MCF 10A (cell line): ENCODE data around the gene MAP3K4. TPM values are rescaled to one million over a fixed set of nuclear protein-coding genes. Genes with fewer than 3 reads are reported as not detected.

Experiments used
- BruUV-seq: library from RNA; stranded (reverse); fragments of 400-500 nt; replicated peaks from 2 replicates; lab custom pipeline; 2021; lab: Mats Ljungman, UMichigan
- CTCF ChIA-PET: fragments of 300-600 bp; sonication (Branson Sonifier 250); formaldehyde crosslinking; extraction: SDS; loops from one replicate; lab custom pipeline; 2021; ENCODE audit warnings: antibody characterized with exemption, inconsistent platforms; lab: Yijun Ruan, JAX
- POLR2A ChIA-PET: fragments of 300-600, 350-650 bp; sonication (Branson Sonifier 250); formaldehyde crosslinking; extraction: SDS; loops from one replicate; lab custom pipeline; 2020; ENCODE audit warnings: antibody characterized with exemption, inconsistent platforms; lab: Yijun Ruan, JAX
- DNase-seq: peaks from one replicate; pipeline ENCODE4 v3.0.0-alpha.2; 2018; ENCODE audit not compliant: unreplicated experiment
- H3K27ac Mint-ChIP-seq: one replicate; pipeline ENCODE4 v1.8.0; 2022; ENCODE audit warnings: mild to moderate bottlenecking, low read depth, mixed read lengths; ENCODE audit not compliant: unreplicated experiment
- H3K27me3 Mint-ChIP-seq: one replicate; pipeline ENCODE4 v1.8.0; 2022; ENCODE audit warnings: mixed read lengths; ENCODE audit not compliant: insufficient read depth, unreplicated experiment
- H3K36me3 Mint-ChIP-seq: one replicate; pipeline ENCODE4 v1.8.0; 2022; ENCODE audit warnings: mild to moderate bottlenecking, moderate library complexity, mixed read lengths; ENCODE audit not compliant: insufficient read depth, unreplicated experiment
- H3K4me1 Mint-ChIP-seq: one replicate; pipeline ENCODE4 v1.8.0; 2022; ENCODE audit warnings: mixed read lengths; ENCODE audit not compliant: insufficient read depth, unreplicated experiment
- H3K4me3 Mint-ChIP-seq: one replicate; pipeline ENCODE4 v1.8.0; 2022; ENCODE audit warnings: mild to moderate bottlenecking, moderate library complexity, mixed read lengths; ENCODE audit not compliant: unreplicated experiment
- H3K9me3 Mint-ChIP-seq: one replicate; pipeline ENCODE4 v1.8.0; 2022; ENCODE audit warnings: mixed read lengths; ENCODE audit not compliant: unreplicated experiment
- intact Hi-C: fragments of 100-400 bp; cut with micrococcal nuclease; formaldehyde crosslinking; loops from 2 replicates; pipeline ENCODE4 v1.14.1; 2022
- total RNA-seq: library from RNA; stranded (reverse); gene quantifications from 2 replicates; pipeline ENCODE4 v1.2.3, GENCODE V29; 2022
- TF ChIP-seq, protein P1 (sequence below): fragments of 200-600 bp; IDR thresholded peaks from one replicate; pipeline ENCODE4 v1.8.0; 2022; ENCODE audit warnings: antibody characterized with exemption, mild to moderate bottlenecking; ENCODE audit not compliant: unreplicated experiment

MAP3K4 gene
- total RNA-seq, 1 experiment from 2014 or later, result 38.7 TPM

DNA sequence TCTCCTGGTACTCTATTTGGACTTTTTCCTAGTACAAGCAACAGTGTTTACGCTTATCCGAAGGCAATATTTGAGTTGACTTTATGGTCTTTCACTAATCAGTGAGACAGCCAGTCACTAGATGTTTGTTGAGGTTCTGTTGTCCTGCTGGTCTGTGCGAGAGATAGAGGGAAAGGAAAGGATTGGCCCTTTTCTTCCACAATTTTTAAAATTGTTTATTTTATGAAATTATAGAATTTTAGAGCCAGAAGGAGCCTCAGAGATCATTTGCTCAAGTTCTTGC is 44.4 kb downstream of the MAP3K4 start:
- no TSS peak for BruUV-seq
- TF ChIP-seq, protein P1, sequence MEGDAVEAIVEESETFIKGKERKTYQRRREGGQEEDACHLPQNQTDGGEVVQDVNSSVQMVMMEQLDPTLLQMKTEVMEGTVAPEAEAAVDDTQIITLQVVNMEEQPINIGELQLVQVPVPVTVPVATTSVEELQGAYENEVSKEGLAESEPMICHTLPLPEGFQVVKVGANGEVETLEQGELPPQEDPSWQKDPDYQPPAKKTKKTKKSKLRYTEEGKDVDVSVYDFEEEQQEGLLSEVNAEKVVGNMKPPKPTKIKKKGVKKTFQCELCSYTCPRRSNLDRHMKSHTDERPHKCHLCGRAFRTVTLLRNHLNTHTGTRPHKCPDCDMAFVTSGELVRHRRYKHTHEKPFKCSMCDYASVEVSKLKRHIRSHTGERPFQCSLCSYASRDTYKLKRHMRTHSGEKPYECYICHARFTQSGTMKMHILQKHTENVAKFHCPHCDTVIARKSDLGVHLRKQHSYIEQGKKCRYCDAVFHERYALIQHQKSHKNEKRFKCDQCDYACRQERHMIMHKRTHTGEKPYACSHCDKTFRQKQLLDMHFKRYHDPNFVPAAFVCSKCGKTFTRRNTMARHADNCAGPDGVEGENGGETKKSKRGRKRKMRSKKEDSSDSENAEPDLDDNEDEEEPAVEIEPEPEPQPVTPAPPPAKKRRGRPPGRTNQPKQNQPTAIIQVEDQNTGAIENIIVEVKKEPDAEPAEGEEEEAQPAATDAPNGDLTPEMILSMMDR, result no peak
- Mint-ChIP-seq H3K4me1 (peaks cover 33% of the 10 kb centered on the region), H3K27ac (no peak overlapping the region), H3K27me3 (no peaks in the 10 kb centered on the region), H3K9me3 (no peaks in the 10 kb centered on the region), H3K4me3 (no peak overlapping the region), H3K36me3 (peaks cover 12% of the 10 kb centered on the region)
- CTCF ChIA-PET, result interaction anchor here (1.2 kb wide), 1 partner anchor 338 kb away, joined by 4 read pairs; no protein-coding TSS in a partner anchor
- intact Hi-C loops, result no loop called here
- POLR2A ChIA-PET, result interaction anchor here (0.9 to 1.0 kb wide), 2 partner anchors 11 to 28 kb away, joined by 3 to 4 read pairs; no protein-coding TSS in a partner anchor
- no peak for DNase-seq

DNA sequence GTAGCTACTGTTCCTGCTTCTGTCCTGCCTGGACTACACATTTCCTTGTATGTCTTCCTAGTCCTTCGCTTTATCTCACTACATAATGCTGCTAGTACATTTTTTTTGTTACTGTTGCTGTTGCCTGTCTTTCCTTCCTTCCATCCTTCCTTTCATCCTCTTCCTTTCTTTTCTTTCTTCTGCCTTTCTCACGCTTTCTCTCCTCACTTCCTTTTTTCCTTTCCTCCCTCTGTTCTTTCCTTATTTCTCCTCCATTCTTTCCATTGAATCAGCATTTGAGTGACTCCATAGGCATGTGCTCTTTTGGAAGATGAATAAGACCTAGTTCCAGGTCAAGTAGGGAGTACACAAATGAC is 46.3 kb downstream of the MAP3K4 start:
- CTCF ChIA-PET, result interaction anchor here (0.7 to 2.7 kb wide), 8 partner anchors 11 to 335 kb away, joined by 3 to 9 read pairs (median 4); no protein-coding TSS in a partner anchor
- POLR2A ChIA-PET, result interaction anchor here (1.2 to 2.2 kb wide), 8 partner anchors 9 to 107 kb away, joined by 3 to 13 read pairs (median 6); no protein-coding TSS in a partner anchor
- intact Hi-C loops, result no loop called here
- TF ChIP-seq, protein P1, result no peak
- peaks cover 5% of the 10 kb centered on the region for H3K36me3 Mint-ChIP-seq
- no peak overlapping the region for H3K4me3 Mint-ChIP-seq
- H3K27me3 Mint-ChIP-seq, result no peaks in the 10 kb centered on the region
- DNase-seq, result no peak
- H3K4me1 Mint-ChIP-seq, result peaks cover 25% of the 10 kb centered on the region
- no peaks in the 10 kb centered on the region for H3K9me3 Mint-ChIP-seq
- peak overlapping the region; percentile 83 for H3K27ac Mint-ChIP-seq
- no TSS peak for BruUV-seq

DNA sequence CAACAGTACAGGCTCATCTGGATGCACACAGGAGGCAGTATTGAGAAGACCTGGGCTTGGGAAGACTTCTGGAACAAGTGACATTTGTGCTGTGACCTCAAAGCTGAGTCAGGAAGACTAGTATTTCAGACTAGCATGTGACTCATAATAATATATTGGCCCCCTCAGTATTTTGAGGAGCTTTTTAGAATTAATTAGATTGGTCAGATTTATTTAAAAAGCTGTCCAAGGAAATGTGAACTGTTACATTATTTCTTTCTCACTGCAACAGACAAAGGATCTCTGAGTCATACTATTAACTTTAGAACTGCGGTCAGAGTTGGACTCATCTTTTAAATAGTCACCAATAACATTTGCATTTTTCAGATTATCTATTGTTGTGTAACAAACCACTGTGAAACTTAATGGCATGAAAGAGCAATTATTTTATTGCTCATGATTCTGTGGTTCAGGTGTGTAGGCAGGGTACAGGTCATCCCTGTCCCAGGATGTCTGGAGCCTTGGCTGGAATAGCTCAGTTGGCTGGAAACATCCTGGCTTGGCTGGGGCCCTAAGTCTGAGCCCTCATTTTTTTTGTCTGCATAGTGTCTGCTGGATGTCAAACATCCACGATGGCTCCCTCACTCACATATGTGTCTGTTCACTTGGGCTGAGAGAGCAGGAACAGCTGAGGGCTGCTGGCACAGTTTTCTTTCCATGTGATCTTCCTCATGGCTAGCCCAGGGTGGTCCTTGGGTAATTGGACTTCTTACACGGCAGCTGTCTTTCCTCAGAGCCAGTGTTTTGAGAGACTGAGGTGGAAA is 46.9 kb downstream of the MAP3K4 start:
- DNase-seq, result peak; percentile 81
- BruUV-seq, result no TSS peak
- Mint-ChIP-seq H3K27me3 (no peaks in the 10 kb centered on the region), H3K36me3 (peaks cover 5% of the 10 kb centered on the region), H3K27ac (peak overlapping the region; percentile 83), H3K9me3 (no peaks in the 10 kb centered on the region), H3K4me1 (peaks cover 24% of the 10 kb centered on the region), H3K4me3 (no peak overlapping the region)
- TF ChIP-seq, protein P1, result no peak
- intact Hi-C loops, result no loop called here
- POLR2A ChIA-PET, result interaction anchor here (1.0 to 2.2 kb wide), 14 partner anchors 9 to 108 kb away, joined by 3 to 13 read pairs (median 4); no protein-coding TSS in a partner anchor
- CTCF ChIA-PET, result interaction anchor here (0.6 to 2.7 kb wide), 8 partner anchors 10 to 332 kb away, joined by 3 to 9 read pairs (median 5); no protein-coding TSS in a partner anchor

DNA sequence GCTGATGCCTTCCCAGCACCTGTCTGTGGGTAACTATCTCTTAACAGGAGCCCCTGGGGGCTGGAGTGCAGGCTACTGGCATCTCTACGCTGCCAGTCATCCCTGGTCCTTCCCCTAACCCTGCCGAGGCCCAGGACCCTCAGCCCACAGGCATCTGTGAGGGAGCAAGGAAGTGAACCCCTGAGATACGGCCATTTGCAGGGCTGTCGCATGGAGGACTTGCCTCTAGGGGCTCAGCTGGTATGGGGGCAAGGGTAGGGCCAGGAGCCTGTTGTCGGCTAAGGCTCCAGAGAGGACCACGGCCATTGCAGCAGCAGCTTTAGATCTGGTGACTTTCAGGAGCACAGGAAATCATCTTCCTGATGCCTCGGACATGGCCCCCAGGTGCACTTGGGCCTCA is 49.7 kb downstream of the MAP3K4 start:
- peaks cover 14% of the 10 kb centered on the region for H3K4me1 Mint-ChIP-seq
- H3K4me3 Mint-ChIP-seq, result no peak overlapping the region
- intact Hi-C loops, result no loop called here
- ChIA-PET POLR2A (no interaction called here), CTCF (interaction anchor here (0.6 kb wide), 1 partner anchor 291 kb away, joined by 3 read pairs; no protein-coding TSS in a partner anchor)
- H3K36me3 Mint-ChIP-seq, result peaks cover 11% of the 10 kb centered on the region
- no peaks in the 10 kb centered on the region for H3K27me3 Mint-ChIP-seq
- no peaks in the 10 kb centered on the region for H3K9me3 Mint-ChIP-seq
- TF ChIP-seq, protein P1, result no peak
- DNase-seq, result no peak
- no TSS peak for BruUV-seq
- no peak overlapping the region for H3K27ac Mint-ChIP-seq
